NK-92 treated with Interleukin-12 subunit alpha and Interleukin-12 subunit beta, amount 100 ng/mL, for 24 hours (cell line): ENCODE measurements around the gene FAM76B.

Source experiments
- DNase-seq: peaks from one replicate; lab custom pipeline; 2025; lab: John Stamatoyannopoulos, UW

FAM76B gene

DNA sequence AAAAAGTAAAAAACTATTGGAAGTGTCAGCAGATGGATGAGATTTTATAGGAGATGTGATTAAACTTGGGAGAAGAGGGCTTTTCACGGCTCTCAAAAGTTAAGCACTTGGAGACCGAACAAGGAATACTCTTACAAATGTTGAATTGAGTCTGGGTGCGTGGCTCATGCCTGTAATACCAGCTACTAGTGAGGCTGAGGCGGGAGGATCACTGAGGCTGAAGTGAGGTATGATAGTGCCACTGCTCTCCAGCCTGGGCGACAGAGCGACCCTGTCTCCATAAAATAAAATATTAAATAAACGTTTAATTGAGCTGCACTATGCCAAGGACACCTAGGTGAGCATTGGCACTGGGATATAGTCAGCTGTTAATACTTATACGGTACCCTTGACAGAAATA lies 2.6 kb upstream of the FAM76B start:
- DNase-seq, result no peak

DNA sequence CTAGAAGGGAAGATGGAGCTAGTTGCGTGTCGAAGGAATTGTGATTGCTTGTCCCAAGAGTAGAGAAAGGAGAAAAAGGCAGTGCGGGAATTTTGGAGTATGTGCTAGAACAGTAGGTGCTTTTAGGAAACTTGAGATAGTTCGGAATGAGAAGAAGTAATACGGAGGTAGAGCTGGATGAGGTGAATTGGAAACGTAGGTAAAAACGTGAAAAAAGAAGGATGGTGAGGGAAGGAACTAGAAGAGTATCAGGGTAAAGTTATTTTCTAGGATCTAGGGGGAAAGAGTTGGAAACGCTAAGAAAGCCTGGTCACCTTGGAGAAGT lies 2.1 kb upstream of the FAM76B start:
- no peak for DNase-seq

DNA sequence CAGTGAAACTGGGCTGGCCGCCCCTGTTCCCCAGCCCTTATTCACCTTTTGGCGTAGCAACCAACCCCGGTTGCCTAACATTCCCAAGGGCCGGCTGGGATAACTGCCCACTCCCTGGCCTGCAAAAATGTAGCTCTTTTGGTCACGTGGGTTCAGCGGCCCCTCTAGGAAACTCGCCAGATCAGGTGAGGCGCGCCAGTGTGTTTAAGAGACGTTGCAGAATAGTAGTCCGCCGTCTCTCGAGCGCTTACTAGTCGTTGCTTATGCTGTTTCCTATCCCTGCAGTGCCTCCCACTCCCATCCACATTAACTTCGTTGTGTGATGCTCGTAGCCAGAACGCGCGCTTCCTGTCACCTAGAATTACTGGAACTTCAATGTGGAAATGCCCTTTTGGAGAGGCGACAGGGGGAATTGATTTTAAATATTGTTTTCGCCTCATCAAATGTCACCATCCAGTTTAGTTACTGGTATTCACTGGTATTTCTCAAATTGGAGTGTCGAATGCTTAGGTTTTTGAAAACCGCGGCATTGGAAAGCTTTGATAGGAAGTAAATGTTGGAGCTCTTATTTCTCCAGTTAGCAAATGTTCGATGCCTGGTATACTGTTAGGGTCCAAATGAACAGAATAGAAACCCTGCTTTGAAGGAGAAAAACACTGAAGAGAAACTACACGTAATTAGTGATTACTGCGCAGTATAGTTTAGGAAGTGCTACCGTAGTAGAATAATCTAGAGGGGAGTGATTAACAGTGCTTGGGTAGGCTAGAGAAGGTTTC lies 1.5 kb upstream of the FAM76B start:
- DNase-seq, result peak; percentile 33

DNA sequence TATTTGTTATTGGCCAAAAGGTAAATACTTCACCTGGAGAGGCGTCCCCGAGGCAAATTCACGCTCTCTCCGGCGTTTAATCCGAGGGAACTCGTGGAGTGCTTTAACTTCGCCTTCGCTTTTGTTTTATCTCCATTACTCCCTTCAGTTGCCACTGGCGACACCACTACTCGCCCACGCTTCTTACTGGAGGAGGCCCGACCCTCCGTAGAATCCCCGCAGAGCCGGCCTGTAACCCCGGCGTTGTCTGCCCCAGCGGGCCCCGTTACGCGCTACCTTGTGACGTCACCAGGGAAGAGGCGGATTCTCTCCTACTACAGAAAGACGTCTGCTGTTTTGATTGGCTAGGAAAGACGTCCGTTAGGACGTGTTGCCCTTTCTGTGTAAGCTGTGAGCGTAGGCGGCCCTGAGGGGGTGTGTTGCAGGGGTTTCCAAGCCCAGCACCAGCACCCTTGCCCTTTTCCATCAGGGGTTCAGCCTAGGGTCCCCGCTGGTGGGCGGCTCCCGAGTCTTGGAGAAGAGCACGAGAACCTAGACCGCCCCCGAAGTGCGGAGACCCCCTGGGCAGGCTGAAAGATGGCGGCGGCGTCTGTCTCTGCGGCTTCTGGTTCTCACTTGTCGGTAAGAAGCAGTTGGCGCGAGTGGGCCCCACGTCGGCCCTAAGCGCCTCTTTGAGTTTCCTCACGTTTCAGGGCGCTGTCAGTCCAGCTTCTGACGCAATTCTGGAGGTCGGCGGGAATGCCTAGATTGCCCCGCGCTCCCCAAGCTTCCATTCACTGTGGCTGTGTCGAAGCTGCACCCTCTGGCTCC lies 746 bp upstream of the FAM76B start, which contains the start of gene CEP57:
TSS of gene CEP57 (plus strand) at position 376 of the 810 bp plus-strand sequence. CDS start at position 577, 201 bp downstream.
- DNase-seq, result peak; percentile 90

DNA sequence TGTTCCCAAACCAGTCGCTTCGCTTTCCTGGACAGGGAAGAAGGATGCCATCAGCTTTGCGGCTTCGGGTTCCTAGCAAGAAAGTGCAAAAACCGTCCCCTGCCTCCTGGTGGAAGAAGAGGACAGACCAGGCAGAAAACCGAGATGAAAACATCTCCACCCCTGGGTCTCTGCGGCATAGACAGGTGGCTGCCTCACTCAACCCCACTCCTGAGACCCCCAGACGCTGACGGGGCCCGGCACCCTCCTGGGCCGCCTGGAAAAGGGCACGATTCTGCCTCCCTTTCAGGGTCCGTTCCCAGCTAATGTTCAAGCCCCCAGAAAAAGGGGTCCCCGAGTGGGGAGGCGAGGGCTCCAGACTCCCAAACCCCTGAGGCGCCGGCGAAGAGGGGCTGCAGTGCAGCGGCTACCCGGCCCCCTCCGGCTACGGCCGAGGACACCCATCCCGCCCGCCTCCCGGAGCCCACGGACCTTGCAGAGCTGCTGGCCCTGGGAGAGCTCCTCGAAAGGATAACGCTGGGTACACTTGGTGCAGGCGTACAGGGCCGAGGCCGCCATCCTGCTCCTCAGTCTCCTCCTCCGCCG lies 569 bp downstream of the FAM76B start:
- peak; percentile 37 for DNase-seq

DNA sequence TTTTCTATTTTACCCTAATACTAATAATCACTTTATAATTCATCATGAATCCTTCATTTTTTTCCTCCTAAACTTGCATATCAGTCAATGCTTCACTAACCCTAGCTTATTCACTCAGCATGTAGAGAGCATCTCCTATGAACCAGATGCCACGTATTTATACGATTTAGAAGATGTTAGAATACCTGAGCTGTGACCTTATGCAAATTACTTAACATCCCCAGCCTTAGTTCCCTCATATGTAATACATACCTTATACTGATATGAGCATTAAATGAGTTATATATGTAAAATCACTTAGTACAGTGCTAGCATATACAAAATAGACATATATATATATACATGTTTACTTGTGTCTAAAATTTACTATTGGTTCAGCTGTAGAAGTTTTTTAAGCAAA lies 9.0 kb downstream of the FAM76B start:
- no peak for DNase-seq

DNA sequence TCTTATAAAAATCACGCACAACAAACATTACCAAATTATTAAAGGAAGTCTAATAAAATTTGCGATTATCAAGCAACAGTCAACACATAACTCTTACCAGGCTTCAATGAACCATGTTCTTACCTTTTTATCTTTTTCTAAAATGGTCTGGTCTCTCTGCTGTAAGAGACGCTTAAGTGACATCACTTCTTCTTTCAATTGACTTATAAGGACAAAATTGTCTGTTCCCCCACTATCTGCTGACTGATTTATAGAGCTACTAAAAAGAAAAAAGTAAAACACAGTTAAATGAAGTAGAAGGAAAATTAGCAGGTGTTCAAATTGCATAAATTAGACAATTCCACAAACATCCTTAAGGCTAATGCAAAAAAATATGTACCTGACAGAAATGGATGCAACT lies 10.9 kb downstream of the FAM76B start:
- no peak for DNase-seq

DNA sequence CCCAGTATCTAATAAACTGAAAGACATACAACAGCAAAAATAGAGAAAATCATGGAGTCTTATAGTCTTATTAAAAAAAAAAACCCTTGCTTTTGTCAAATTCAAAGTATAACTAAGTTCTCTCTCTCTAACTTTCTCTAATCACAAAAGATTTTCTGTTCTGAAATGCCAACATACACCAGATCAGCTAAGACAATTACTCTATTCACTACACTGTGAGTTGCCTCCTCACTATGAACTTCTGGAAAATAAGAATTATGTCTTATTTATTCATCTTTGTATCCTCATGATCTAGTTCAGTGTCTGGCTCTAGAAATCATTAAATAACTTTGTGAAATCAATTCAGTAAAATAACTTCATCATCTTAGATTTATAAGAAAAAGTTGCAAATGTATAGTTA lies 12.7 kb downstream of the FAM76B start:
- DNase-seq, result no peak

DNA sequence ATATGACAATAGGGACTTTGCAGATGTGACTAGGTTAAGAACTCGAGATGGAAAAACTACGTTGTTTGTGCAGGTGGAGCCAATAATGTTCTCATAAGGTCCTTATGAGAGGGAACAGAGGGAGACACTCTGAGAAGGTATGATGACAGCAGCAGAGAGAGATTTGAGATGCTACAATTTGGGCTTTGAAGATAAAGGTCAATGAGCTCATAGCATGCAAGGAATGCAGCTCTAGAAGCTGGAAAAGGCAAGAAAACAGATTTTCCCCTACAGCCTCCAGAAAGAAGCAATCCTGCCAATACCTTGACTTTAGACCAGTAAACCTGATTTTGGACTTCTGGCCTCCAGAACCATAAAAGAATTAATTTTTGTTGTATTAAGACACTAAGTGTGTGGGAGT lies 21.1 kb downstream of the FAM76B start:
- DNase-seq, result no peak

DNA sequence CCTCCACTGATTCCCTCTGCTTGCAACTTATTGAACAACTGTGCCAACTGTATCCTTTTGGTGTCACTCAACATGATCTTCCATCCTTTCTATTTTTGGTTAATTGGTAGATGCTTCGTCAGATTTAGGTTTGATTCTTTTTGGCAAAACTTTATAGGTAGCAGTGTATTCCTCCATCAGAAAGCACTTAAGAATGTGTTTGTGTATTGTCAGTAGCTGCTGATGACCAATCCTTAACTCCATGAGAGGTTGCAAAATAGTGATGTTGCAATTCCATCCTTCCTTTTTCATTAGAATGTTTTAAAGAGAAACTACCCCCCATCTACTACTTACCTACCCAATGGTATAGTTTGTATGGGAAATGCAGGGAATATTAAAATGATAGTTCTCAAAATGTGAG lies 22.1 kb downstream of the FAM76B start:
- no peak for DNase-seq

DNA sequence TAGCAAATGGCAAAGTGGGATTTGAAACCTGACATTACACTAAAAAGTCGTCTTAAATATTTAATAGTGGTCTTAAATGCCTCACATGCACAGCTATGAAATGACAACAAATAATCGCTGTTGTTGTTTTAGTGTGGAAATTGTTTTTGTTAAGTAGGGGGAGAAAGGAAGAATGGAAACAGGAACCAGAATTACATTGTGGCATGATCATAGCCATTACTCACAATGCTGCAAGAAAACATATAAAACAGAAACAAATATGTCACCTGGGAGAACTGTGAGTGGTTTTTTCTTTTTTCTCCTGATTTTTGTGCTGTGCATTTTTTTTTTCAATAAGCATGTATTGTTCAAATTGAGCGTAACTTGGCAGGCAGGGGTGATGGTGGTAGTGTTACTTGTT lies 22.9 kb downstream of the FAM76B start:
- no peak for DNase-seq

DNA sequence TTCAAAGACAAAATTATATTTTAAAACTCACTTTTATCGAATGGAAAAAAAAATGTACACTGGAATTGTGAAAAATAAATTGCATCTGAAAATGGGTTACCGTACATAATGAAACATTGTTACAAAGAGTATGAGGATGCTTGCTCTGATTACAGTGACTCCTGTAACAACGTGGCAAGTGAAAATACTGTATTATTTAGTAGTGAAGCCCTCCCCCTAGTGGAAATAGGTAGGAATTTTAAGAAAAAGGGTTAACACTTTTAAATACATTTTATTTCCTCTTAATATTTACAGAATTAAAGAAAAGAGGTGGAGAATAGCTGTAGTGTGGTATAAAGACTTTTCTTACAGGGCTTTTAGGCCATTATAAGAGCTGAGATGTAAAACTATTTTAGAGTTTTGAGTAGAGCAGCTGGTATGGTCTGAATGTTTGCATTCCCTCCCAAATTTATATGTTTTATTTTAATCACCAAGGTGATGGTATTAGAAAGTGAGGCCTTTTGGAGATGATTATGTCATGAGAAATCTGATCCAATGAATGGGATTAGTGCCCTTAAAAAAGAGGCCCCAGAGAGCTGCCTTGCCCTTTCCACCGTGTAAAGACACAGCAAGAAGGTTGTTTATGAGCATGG lies 25.2 kb downstream of the FAM76B start:
- no peak for DNase-seq

DNA sequence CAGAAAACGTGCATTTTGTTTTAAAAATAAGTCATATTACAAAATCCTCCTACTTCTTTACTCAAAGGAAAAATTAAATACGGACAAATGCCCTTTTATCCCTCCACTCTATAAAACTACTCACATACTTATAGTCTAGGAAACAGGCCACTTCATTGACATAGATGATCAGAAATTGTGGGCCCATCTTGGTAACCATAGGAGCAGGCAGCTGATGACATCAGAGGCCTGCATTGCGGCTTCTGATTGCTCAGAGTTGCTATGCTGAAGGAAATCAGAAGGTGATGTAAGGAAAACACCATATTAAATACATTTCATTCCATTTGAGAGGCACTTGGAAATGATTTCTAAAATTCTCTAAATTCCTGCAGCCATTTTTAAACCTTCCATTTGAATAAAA lies 27.0 kb downstream of the FAM76B start:
- DNase-seq, result no peak

DNA sequence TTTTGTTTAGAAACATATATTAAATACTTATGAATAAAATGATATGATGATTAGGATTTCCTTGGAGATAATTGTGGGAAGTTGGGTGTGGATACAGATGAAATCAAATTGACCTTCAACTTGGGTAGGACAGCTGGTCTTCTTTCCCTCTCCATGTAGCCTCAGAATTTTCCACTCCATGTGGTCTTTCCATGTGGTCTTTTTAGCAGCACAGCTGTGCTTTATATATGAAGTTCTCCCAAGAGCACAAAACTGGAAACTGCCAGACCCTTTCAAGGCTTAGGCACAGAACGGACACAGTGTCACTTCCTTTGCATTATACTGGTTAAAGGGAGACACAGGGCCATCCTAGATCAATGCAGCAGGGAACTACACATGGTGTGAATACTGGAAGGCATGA lies 28.6 kb downstream of the FAM76B start:
- no peak for DNase-seq

DNA sequence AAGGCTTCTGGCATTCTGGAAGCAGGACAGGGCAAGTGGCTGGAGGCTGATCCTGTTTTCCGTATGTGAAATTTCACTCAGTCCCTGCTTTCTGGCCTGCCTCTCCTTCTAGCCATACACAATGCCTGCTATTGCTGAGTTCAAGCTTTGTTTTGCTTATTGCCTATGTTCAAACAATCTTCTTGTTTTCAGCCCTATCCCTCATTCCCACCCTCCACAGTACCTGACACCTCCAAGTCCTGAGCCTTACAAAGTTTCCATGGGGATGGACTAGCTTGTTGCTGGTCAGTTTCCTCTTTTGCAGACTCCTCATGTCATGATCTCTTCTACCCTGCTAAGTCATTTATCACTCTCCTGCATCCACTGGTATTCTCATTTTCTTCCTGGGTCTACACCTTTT lies 38.1 kb downstream of the FAM76B start:
- DNase-seq, result no peak

DNA sequence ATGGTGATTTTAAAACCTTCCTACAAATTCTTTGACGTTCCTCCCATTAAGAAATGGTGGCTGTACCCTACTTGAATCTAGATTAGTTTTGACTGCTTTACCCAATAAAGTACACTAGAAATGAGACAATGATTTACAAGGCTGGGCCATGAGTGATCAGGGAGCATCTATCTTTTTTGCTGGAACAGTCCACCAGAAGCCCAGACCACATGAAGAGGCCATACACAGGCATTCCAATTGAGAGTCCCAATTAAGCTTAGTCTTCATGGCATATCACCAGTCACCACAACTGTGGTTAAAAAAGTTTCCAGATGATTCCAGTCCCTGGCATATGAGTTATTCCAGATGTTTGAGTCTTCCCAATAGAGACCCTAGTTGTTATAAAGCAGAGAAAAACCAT lies 39.5 kb downstream of the FAM76B start:
- DNase-seq, result no peak

DNA sequence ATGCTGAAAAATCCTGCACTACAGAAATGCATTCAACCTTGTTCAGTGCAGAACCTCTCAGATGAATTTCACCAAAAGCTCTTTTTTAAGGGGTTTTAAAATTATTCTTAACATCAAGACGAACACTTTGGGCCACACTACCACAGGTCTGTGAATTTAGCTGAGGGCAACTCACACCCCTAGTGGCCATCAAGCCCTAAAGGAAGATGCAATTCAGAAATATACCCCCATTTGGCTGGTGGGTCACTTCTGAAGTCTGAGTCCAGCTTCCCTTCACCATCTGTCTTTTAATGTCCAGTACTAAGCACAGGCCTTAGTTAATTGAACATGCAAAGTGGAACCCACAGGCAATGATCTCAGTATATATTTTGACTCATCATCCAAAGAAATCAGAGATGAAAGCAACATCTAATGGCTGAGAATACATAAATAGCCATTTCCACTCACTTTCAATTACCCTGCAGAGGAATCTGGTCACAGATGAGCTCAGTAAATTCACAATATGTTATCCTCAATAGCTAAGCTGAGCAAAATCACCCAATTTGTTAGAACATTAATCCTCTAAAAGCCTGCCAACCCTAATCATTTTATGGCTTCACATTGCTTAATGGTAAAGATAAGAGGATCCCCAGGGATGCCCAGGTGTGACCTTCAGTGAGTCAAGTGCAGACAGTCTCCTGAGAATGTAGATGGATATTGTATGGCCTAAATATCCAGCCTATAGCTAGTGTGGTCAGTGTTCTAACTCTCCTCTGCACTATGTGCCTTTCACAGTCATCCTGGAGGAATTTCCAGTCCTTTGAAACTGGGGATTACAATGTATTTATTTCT lies 50.3 kb downstream of the FAM76B start:
- DNase-seq, result no peak

DNA sequence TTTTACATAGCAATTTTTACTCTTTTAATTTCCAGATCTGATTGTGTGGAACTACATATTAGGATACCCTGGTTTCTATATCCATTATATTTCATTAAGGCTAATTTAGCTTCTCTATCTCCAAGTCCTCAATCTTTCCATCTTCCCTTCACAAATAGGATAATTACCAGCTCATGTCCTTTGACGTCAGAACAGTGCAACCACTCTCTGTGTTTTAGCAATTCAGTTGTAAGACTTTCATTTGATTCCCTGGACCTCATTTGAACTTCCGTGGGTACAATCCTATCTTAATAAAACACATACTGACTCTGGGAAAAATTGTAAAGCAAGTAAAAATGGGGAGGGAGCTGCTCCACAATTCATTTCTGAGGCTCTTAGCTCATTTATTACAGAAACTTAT lies 52.8 kb downstream of the FAM76B start:
- no peak for DNase-seq

DNA sequence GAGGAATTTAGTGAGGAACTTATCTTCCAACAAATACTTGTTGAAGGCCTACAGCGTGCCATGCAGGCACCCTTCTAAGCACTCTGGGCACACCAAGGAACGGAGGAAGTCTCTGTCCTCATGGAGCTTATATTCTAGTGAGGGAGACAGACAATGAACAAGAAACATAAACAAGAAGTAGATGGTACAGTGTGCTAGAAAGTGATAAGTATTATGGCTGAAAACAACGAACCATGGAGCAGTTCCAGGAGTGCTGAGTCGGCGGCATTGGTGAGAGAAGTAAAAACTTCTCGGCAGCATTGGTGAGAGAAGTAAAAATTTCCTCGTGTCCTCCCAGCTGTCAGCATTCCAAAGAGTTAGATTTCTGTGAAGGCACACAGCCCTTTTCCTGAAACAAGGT lies 53.2 kb downstream of the FAM76B start:
- DNase-seq, result no peak

DNA sequence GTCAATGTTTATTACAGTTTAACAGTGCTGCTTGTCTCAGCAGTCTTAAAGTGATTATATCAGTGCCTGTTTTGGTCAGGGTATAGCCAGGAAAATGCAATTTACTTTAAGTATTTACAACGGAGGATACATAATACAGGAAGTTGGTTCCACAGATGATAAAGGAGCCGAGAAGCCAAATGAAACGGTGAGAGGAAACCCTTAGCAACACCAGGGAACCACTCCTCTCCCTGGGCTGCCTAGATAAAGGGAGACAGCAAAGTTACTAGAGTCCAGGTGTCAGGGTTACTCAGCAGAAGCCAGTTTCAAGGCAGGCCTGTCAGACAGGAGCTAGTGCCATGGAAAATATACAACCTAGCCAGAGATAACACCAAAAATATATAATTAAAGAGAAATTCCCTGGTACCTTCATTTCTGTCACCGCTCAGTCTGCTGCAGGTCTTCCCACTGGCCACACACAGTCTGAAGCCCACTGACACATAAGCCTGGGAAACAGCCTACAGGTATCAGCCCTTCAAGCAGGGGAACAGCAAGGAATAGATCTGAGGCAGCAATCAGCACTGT lies 55.5 kb downstream of the FAM76B start:
- DNase-seq, result no peak

DNA sequence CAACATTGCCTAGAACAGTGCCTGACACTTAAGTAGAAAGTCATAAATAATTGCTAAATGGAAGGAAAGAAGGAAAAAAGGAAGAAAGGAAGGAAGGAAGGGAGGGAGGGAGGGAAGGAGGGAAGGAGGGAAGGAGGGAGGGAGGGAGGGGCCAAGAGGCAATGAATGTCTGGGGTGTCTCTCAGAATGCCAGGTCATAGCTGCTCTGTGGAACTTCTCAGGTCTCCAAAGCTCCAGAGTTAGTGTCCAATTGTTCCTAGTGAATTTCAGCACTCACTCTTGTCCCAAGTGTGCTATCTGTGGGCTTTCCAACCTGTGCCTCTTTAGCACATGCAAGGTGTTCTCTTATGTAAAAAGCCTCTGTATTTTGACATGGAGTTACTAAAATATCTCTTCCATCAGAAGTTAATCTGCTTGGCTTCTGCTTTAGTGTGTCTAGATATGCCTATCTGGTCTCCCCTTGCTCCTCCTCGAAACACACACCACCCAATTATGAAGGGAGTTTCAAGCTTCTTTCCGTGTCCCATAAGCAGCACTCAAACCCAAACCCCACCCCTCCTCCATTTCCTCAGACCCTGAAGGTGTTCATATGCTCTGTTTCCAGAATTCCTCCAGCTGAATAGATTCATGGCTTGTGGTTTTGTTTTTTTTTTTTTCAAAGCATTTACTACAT lies 56.5 kb downstream of the FAM76B start:
- DNase-seq, result no peak
